ENCODE measurements around the gene POPDC3.

GRCh38 chr6:105227295-105227767 is 47.5 kb upstream of the POPDC3 start:
- no peak for TF ChIP-seq CTCF (IDR thresholded peaks at IDR 0.05; ENCODE audit: low read depth, low read length)
- TF ChIP-seq MAX (IDR thresholded peaks at IDR 0.05; ENCODE audit: low read depth, low read length), result no peak
- no peak for TF ChIP-seq POLR2A (IDR thresholded peaks at IDR 0.05; ENCODE audit: extremely low read depth, insufficient read length)

Data from NB4 (cell line).